GM21528 (cell line): Measurements from ENCODE around the gene IKBKG.
"Not testable (repeated sequence)": the region's sequence is repeated elsewhere in the genome, so short reads cannot be mapped to it uniquely, and the experiment has no call there.

Experiments used
- ATAC-seq: cut with Tn5 transposase; IDR thresholded peaks from one replicate; pipeline ENCODE4 v1.9.1; 2021; ENCODE audit warnings: mild to moderate bottlenecking, moderate library complexity; ENCODE audit not compliant: unreplicated experiment, low FRiP score

The IKBKG gene

DNA sequence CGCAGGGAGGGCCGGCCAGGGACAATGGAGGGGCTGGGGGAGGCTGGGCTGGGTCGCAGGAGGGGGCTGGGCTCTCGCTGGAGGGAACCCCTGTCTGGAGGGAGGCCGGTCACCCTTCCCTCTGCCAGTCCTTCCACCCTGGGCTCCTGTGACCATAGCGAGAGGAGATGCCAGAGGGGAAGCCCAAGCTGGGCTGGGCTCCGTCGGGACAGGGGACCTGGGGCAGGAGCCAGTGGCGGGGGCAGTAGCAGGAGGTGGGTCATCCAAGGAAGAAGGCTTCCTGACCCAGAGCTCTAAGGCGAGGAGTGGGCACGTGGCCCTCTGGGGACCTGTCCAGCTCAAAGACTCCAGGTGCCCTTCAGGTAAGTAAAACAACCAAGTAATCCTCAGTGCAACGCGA is 54.8 kb downstream of the IKBKG start:
- no peak for ATAC-seq

GRCh38 chrX:154602766-154603437 is 55.5 kb downstream of the IKBKG start:
- ATAC-seq = no peak

- no peak for ATAC-seq
Observed at GRCh38 chrX:154603438-154604430, 56.3 kb downstream of the IKBKG start.

GRCh38 chrX:154605566-154605965 is 58.1 kb downstream of the IKBKG start:
- ATAC-seq = no peak

DNA sequence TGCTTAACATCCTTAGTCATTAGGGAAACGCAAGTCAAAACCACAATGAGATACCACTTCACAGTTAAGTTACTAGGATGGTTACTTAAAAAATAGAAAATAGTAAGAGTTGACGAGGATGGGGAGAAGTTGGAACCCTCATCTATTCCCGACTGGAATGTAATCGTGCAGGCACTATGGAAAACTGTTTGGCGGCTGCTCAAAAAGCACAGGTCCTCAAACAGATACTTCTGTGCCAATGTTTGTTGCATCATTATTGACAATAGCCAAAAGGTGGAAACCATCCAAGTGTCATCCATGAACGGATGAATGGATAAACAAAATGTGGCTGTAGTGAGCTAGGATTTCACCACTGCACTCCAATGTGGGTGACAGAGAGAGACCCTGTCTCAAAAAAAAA is 60.0 kb downstream of the IKBKG start:
- no peak for ATAC-seq

- ATAC-seq = not testable (repeated sequence)
Observed at GRCh38 chrX:154607976-154608375, 60.6 kb downstream of the IKBKG start.

GRCh38 chrX:154608823-154609222 is 61.4 kb downstream of the IKBKG start:
- ATAC-seq = not testable (repeated sequence)

DNA sequence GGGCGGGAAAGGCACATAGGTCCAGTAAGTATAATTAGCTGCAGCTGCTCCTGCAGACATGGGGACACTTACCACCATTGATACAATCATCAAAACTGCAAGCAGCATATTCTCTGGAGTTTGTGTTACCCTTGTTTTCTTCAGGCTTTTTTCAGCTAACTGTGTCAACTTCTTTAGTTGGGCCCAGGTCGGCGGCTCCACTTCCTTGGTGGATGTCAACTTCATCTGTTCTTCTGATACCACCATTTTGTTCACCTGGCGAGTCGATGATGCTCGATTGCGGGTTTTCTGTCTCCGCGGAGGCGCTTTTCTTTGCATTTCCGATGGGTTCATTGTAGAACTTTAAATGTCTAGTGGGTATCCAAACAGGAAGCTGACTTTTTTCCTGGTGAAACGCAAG is 63.7 kb downstream of the IKBKG start:
- ATAC-seq = not testable (repeated sequence)

- not testable (repeated sequence) for ATAC-seq
Observed at GRCh38 chrX:154613586-154613985, 66.2 kb downstream of the IKBKG start.
